Peyer's patch (tissue), 4 donors: ENCODE results near the gene TPSG1.

Experiments used
- POLR2A ChIP-seq, 2 donors: fragments of 450-650 bp; IDR thresholded peaks; one replicate each; pipeline ENCODE4 v1.5.1; 2017; ENCODE audit warnings: antibody characterized with exemption in 2 of 2, mild to moderate bottlenecking in 2 of 2, moderate library complexity in 2 of 2
- TF ChIP-seq, protein P1 (sequence below), 6 experiments: fragments of 450-650 bp in 4 of 6; fragments of 200-600 bp in 2 of 6; sonication (generic) in 1 of 6; IDR thresholded peaks; one replicate each; pipeline ENCODE4 v1.5.1; 2017 to 2019; ENCODE audit warnings: antibody characterized with exemption in 6 of 6, mild to moderate bottlenecking in 3 of 6, moderate library complexity in 1 of 6

GRCh38 chr16:1172651-1173050, 52.4 kb downstream of the TPSG1 start:
- TF ChIP-seq, protein P1, sequence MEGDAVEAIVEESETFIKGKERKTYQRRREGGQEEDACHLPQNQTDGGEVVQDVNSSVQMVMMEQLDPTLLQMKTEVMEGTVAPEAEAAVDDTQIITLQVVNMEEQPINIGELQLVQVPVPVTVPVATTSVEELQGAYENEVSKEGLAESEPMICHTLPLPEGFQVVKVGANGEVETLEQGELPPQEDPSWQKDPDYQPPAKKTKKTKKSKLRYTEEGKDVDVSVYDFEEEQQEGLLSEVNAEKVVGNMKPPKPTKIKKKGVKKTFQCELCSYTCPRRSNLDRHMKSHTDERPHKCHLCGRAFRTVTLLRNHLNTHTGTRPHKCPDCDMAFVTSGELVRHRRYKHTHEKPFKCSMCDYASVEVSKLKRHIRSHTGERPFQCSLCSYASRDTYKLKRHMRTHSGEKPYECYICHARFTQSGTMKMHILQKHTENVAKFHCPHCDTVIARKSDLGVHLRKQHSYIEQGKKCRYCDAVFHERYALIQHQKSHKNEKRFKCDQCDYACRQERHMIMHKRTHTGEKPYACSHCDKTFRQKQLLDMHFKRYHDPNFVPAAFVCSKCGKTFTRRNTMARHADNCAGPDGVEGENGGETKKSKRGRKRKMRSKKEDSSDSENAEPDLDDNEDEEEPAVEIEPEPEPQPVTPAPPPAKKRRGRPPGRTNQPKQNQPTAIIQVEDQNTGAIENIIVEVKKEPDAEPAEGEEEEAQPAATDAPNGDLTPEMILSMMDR (IDR thresholded peaks at IDR 0.05), result no peak
- TF ChIP-seq POLR2A (IDR thresholded peaks at IDR 0.05), result no peak
